Heart right ventricle (tissue), 16 donors: ENCODE data around the gene TAP2. TPM values are rescaled to one million over a fixed set of nuclear protein-coding genes. Genes with fewer than 3 reads are reported as not detected.

ENCODE experiments used
- ATAC-seq, 8 donors: fragments of 200-7000 bp; cut with Tn5 transposase; one replicate each; pipeline ENCODE4 v1.9.1; 2020; ENCODE audit warnings: mild to moderate bottlenecking in 8 of 8, moderate library complexity in 8 of 8, moderate number of reproducible peaks in 1 of 8
- DNase-seq, 2 donors: peaks; one replicate each; pipeline ENCODE4 v3.0.0-alpha.2; 2020
- H3K27ac ChIP-seq, 10 donors: fragments of 200-600 bp; sonication (generic) in 2 of 10; one replicate each; pipeline versions ENCODE4 v1.5.0 to v1.8.0; 2020 to 2022; ENCODE audit warnings: mild to moderate bottlenecking in 3 of 10
- H3K27me3 ChIP-seq, 7 donors: fragments of 200-600 bp; one replicate each; pipeline ENCODE4 v1.8.0; 2021 to 2022; ENCODE audit warnings: mild to moderate bottlenecking in 2 of 7
- H3K36me3 ChIP-seq, 9 donors: fragments of 200-600 bp; sonication (generic) in 1 of 9; one replicate each; pipeline versions ENCODE4 v1.5.0 to v1.8.0; 2020 to 2022; ENCODE audit warnings: mild to moderate bottlenecking in 2 of 9
- H3K4me1 ChIP-seq, 9 donors: fragments of 200-600 bp; sonication (generic) in 1 of 9; one replicate each; pipeline versions ENCODE4 v1.5.0 to v1.8.0; 2020 to 2022; ENCODE audit warnings: mild to moderate bottlenecking in 4 of 9
- H3K4me3 ChIP-seq, 10 donors: fragments of 200-600 bp; sonication (generic) in 2 of 10; one replicate each; pipeline versions ENCODE4 v1.5.0 to v1.8.0; 2020 to 2022; ENCODE audit warnings: mild to moderate bottlenecking in 7 of 10, moderate library complexity in 2 of 10
- H3K9me3 ChIP-seq, 11 donors: fragments of 200-600 bp in 10 of 11; sonication (generic) in 2 of 11; one replicate each; pipeline versions ENCODE4 v1.5.0 to v1.8.0; 2013 to 2022; ENCODE audit warnings: mild to moderate bottlenecking in 2 of 11, control low read depth in 1 of 11, moderate library complexity in 1 of 11
- WGBS, 2 donors: extraction: QIAGEN DNeasy Blood & Tissue Kit; methylation state at CpG; one replicate each; pipeline ENCODE4 v1.1.7; 2013; ENCODE audit warnings: inconsistent platforms in 1 of 2; 5-methylcytosine and 5-hydroxymethylcytosine counted together
- intact Hi-C, 10 donors: fragments of 100-400 bp; cut with DNase I; formaldehyde crosslinking; loops; one replicate each; pipeline versions ENCODE4 v1.11.1 to v1.14.2; 2022
- polyA plus RNA-seq, 2 donors: library from polyadenylated mRNA; stranded (reverse); fragments of 200-250 nt; gene quantifications; one replicate each; pipeline ENCODE4 v1.2.3, GENCODE V29; 2013
- total RNA-seq, 10 donors: library from RNA; stranded (reverse); fragmentation: NEBNext Ultra II Directional in 3 of 10; extraction: Animal tissue kit (Norgen Biotek cat#: 25700) in 3 of 10; gene quantifications; one replicate each; pipeline versions ENCODE4 v1.2.1 to v1.2.4, GENCODE V29; 2021 to 2023
- TF ChIP-seq, protein P1 (sequence below), 9 donors: fragments of 200-600 bp; sonication (generic) in 2 of 9; IDR thresholded peaks; one replicate each; pipeline versions ENCODE4 v1.5.0 to v1.8.0; 2021 to 2022; ENCODE audit warnings: antibody characterized with exemption in 9 of 9, mild to moderate bottlenecking in 5 of 9, moderate library complexity in 1 of 9
- donor health status: Arrhythmogenic right ventricular cardiomyopathy.
- donor health status: ischemic (EF 13 %, LVEDD 7.1; RV severe dilation, severe dysfunction).
- donor health status: healthy with polysubstance abuse.
- donor health status: DM: no; HTN: yes; CAD: no.
- donor health status: DM: no; HTN: no; CAD: no.
- donor health status: ischemic (EF 25% LVEDD 6.9; RV normal size, moderate dysfunction).
- donor health status: ischemic (EF 25% LVEDD 5.7; RV mildly dilated, moderate dysfunction).
- donor health status: healthy.
- donor health status: DM: yes; HTN: yes; CAD: no.
- donor health status: Ischemic cardiomyopathy.
- donor health status: ischemic (EF 35%, LVEDD 5.7; RV mildly dilated, moderate dysfunction).
- donor health status: nonischemic (EF 11% LVEDD 7.7; RV severe dilation, severe dysfunction).
- donor health status: DM: yes; HTN: yes; CAD: no.
- donor health status: PGD.
- donor health status: ischemic (EF 29% LVEDD 5.4; RV normal size, mild dysfunction).
- donor health status: nonischemic (EF 23%, LVEDD 6.1; RV moderate dilation, normal function).

TAP2 gene
- total and polyA plus RNA-seq, 12 donors, result 8.8 to 92.1 (median 13.5) TPM

DNA sequence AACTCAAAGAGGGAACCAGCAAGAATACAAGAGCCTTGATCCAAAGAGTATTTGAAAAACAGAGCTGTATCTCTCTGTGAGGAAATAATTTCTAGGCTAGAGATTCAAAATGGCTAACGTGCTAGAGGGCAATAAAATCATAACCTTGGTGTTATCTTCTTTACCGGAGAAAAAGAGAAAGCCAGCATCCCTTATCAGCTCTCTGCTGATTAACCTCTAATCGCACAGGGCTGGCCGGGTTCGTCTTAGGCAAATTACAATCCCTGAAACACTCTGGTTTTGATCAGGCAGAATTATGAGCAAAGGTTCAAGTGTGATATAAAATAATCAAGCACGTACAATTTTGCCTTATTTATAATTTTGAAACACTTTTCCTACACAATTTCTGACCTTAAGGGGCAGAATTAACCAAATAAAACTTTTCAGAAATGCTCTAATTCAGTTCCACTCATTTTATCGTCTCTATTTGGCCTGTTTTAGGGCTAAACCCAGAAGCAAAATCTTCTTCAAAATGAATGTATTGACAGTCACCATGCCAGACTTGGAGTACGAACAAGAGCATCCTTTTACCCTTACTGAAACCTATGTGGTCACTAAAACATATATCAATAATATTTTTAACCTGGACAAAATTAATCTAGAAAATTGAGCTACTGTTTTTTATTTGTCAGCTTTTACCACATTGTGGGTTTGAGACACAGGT is 29.2 kb upstream of the TAP2 start:
- Histone ChIP-seq H3K9me3 (peaks cover 0 to 10% (median 0%) of the 10 kb centered on the region in 11 donors), H3K27me3 (peaks cover 0 to 13% (median 0%) of the 10 kb centered on the region in 7 donors), H3K4me1 (peaks cover 0 to 16% (median 0%) of the 10 kb centered on the region in 9 donors), H3K27ac (peak overlapping the region in 1 of 10 donors; percentile 34), H3K36me3 (peaks cover 0 to 12% (median 0%) of the 10 kb centered on the region in 9 donors), H3K4me3 (no peak overlapping the region)
- intact Hi-C loops, result loop anchor here in 9 of 10 donors (1.0 to 10.0 kb wide), 8 partner anchors 29 to 455 kb away; partner anchors contain the start of gene TAP2 (in 5 of the 9)
- 42 to 50% methylated on average over 8 of the region's 8 CpGs for WGBS, 2 donors
- ATAC-seq (no peak), DNase-seq (no peak)
- TF ChIP-seq, protein P1, sequence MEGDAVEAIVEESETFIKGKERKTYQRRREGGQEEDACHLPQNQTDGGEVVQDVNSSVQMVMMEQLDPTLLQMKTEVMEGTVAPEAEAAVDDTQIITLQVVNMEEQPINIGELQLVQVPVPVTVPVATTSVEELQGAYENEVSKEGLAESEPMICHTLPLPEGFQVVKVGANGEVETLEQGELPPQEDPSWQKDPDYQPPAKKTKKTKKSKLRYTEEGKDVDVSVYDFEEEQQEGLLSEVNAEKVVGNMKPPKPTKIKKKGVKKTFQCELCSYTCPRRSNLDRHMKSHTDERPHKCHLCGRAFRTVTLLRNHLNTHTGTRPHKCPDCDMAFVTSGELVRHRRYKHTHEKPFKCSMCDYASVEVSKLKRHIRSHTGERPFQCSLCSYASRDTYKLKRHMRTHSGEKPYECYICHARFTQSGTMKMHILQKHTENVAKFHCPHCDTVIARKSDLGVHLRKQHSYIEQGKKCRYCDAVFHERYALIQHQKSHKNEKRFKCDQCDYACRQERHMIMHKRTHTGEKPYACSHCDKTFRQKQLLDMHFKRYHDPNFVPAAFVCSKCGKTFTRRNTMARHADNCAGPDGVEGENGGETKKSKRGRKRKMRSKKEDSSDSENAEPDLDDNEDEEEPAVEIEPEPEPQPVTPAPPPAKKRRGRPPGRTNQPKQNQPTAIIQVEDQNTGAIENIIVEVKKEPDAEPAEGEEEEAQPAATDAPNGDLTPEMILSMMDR (IDR thresholded peaks at IDR 0.05), result no peak

DNA sequence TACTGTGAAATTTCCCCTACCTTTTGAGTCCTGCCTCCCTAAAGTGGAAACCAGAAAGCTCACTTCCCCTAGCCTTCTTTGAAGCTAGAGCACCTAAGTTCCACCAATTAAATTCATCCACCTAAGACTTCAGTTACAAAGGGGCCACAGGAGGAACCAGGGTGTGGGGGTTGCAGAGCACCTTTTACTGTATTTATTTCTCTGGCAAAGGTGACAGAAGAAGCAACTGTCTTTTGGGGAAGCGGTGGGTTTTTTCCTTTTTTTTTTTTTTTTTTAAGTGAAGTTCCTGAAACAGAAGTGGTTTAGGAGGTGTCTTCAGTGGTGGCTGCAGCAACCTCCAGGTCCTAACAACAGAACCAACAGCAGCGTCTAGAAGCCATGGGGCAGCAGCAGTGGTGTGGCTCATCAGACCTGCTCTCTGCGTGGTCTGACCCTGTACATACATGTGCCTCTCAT is 28.5 kb upstream of the TAP2 start:
- ATAC-seq (peak in 1 of 8 donors; percentile 31), DNase-seq (no peak)
- Histone ChIP-seq H3K27ac (peak overlapping the region in 1 of 10 donors; percentile 34), H3K27me3 (peaks cover 0 to 13% (median 0%) of the 10 kb centered on the region in 7 donors), H3K4me3 (no peak overlapping the region), H3K9me3 (peaks cover 0 to 4% (median 0%) of the 10 kb centered on the region in 11 donors), H3K4me1 (peaks cover 0 to 16% (median 0%) of the 10 kb centered on the region in 9 donors), H3K36me3 (peaks cover 0 to 16% (median 0%) of the 10 kb centered on the region in 9 donors)
- TF ChIP-seq, protein P1 (IDR thresholded peaks at IDR 0.05), result no peak
- 66 to 68% methylated on average over 3 of the region's 3 CpGs for WGBS, 2 donors
- intact Hi-C loops, result loop anchor here in 9 of 10 donors (2.0 to 10.0 kb wide), 6 partner anchors 28 to 455 kb away; partner anchors contain the start of gene TAP2 (in 1 of the 9)

DNA sequence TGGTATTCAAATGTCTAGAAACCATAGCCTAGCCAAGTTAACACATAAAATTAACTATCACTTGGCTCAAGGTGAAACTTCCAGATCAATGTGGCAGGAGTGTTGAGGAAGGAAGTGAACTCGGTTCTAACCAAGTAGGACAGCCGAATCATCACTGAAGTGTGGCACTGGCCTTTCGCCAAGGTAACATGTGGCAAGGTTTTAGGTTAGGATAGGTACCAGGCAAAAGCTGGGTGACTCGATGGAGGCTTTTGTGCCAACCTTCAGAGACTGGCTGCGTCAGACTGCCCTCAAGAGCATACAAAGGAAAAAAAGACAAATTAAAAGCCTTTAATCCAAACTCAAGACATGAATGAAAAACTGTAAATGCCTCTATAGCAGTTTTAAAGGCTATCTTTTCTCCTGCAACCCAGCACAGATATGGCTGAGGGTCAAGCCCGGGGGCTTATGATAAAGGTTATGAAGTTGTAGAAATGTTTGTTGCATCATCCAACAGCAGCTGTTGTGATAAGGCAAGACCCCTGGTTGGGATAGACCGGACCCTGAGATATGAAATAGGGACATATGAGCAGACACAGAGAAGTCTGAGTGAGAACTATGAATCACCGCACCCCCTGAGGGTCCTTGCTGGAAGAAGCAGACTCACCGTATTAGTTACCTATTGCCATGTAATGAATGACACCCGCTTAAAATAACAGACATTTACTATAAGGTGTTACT is 27.3 kb upstream of the TAP2 start:
- TF ChIP-seq, protein P1 (IDR thresholded peaks at IDR 0.05), result no peak
- Histone ChIP-seq H3K9me3 (no peaks in the 10 kb centered on the region), H3K36me3 (peaks cover 0 to 26% (median 0%) of the 10 kb centered on the region in 9 donors), H3K4me1 (peaks cover 0 to 26% (median 0%) of the 10 kb centered on the region in 9 donors), H3K27me3 (peaks cover 0 to 13% (median 0%) of the 10 kb centered on the region in 7 donors), H3K4me3 (no peak overlapping the region), H3K27ac (no peak overlapping the region)
- DNase-seq, result no peak
- no peak for ATAC-seq
- intact Hi-C loops, result loop anchor here in 9 of 10 donors (2.0 to 10.0 kb wide), 6 partner anchors 27 to 454 kb away; partner anchors contain the start of gene TAP2 (in 1 of the 9)
- 68 to 73% methylated on average over 10 of the region's 10 CpGs for WGBS, 2 donors

DNA sequence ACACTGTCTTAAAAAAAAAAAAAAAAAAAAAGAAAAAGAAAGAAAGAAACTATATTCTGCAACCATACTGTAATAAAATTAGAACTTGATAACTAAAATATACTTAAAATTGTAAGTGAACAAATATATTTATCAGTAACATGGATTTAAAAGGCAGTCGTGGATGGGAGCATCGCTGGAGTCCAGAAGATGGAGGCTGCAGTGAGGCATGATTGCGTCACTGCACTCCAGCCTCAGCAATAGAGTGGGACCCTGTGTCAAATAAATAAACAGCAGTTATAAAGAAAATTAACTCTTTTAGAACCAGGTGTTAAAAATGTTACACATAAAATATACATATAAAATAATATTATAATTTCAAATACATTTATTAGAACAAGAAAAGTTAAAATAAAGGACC is 24.2 kb upstream of the TAP2 start:
- DNase-seq, result no peak
- TF ChIP-seq, protein P1 (IDR thresholded peaks at IDR 0.05), result no peak
- Histone ChIP-seq H3K4me3 (no peak overlapping the region), H3K27ac (no peak overlapping the region), H3K36me3 (peaks cover 0 to 58% (median 18%) of the 10 kb centered on the region in 9 donors), H3K4me1 (peaks cover 0 to 35% (median 0%) of the 10 kb centered on the region in 9 donors), H3K9me3 (no peaks in the 10 kb centered on the region), H3K27me3 (no peaks in the 10 kb centered on the region)
- intact Hi-C loops, result loop anchor here in 6 of 10 donors (5.0 to 10.0 kb wide), 2 partner anchors 35 to 448 kb away; no protein-coding TSS in a partner anchor
- ATAC-seq, result no peak
- 84 to 89% methylated on average over 3 of the region's 3 CpGs for WGBS, 2 donors
